Adrenal gland (tissue), 12 donors: ENCODE results near the gene CACNA1D. TPM values are rescaled to one million over a fixed set of nuclear protein-coding genes. Genes with fewer than 3 reads are reported as not detected.

Experiments
- DNase-seq, 7 donors: peaks; one replicate each; pipeline ENCODE4 v3.0.0-alpha.2; 2019 to 2020
- H3K27ac ChIP-seq, 5 donors: fragments of 200-600 bp; sonication (generic) in 4 of 5; 1 replicate in 3 of 5; 2 replicates in 2 of 5; pipeline versions ENCODE4 v1.5.1 to v1.8.0; 2016 to 2020; ENCODE audit warnings: mild to moderate bottlenecking in 1 of 5
- H3K27me3 ChIP-seq: fragments of 200-600 bp; 2 replicates; pipeline ENCODE4 v1.8.0; 2021
- H3K36me3 ChIP-seq, 2 donors: fragments of 200-600 bp; replicated peaks in 1 of 2; 1 replicate in 1 of 2; 2 replicates in 1 of 2; pipeline versions ENCODE4 v1.5.1 to v1.8.0; 2018 to 2022
- H3K4me1 ChIP-seq, 2 donors: fragments of 200-600 bp; replicated peaks in 1 of 2; 1 replicate in 1 of 2; 2 replicates in 1 of 2; pipeline versions ENCODE4 v1.5.1 to v1.8.0; 2018 to 2021
- H3K4me3 ChIP-seq, 4 donors: fragments of 200-600 bp; sonication (generic) in 3 of 4; one replicate each; pipeline ENCODE4 v1.5.1; 2016 to 2018
- H3K9me3 ChIP-seq, 3 donors: fragments of 200-600 bp; sonication (generic) in 1 of 3; replicated peaks in 1 of 3; 1 replicate in 2 of 3; 2 replicates in 1 of 3; pipeline versions ENCODE4 v1.5.1 to v1.8.0; 2016 to 2021
- POLR2A ChIP-seq, 2 donors: fragments of 450-650 bp; IDR thresholded peaks; one replicate each; pipeline ENCODE4 v1.6.1; 2017; ENCODE audit warnings: antibody characterized with exemption in 2 of 2, mild to moderate bottlenecking in 2 of 2, moderate library complexity in 1 of 2
- WGBS, 4 donors: extraction: QIAGEN DNeasy Blood & Tissue Kit in 2 of 4; methylation state at CpG; one replicate each; pipeline versions ENCODE4 v1.1.5 to v1.1.7; 2013 to 2017; 5-methylcytosine and 5-hydroxymethylcytosine counted together
- intact Hi-C, 2 donors: fragments of 100-400 bp; cut with DNase I; formaldehyde crosslinking; loops; one replicate each; pipeline versions ENCODE4 v1.14.1 to v1.15.0; 2022 to 2023
- polyA plus RNA-seq, 3 donors: library from polyadenylated mRNA; stranded (reverse); fragments of 200-250 nt in 2 of 3; fragments of 350-450 nt in 1 of 3; fragmentation: Illumina TruSeq in 1 of 3; extraction: RNeasy Lipid Tissue Mini Kit (QIAGEN cat#74804) in 1 of 3; gene quantifications; one replicate each; pipeline ENCODE4 v1.2.3, GENCODE V29; 2013 to 2014
- total RNA-seq, 9 donors: library from RNA; depleted of rRNA in 4 of 9; stranded (reverse); fragments of >200 nt in 4 of 9; fragments of 120-200 nt in 1 of 9; fragmentation: NEBNext Ultra II Directional in 1 of 9; extraction: Animal tissue kit (Norgen Biotek cat#: 25700) in 1 of 9; gene quantifications; one replicate each; pipeline versions ENCODE4 v1.1.0 to v1.2.4, GENCODE V29; 2013 to 2023
- TF ChIP-seq, protein P1 (sequence below), 6 experiments: fragments of 450-650 bp in 4 of 6; fragments of 200-600 bp in 2 of 6; sonication (generic) in 1 of 6; IDR thresholded peaks; 1 replicate in 5 of 6; 2 replicates in 1 of 6; pipeline versions ENCODE4 v1.5.1 to v1.8.0; 2016 to 2021; ENCODE audit warnings: antibody characterized with exemption in 6 of 6, mild to moderate bottlenecking in 2 of 6, moderate library complexity in 1 of 6
- donor health status: healthy with polysubstance abuse.
- donor health status: Bipolar disorder and iron deficiency.
- donor health status: DM: yes; HTN: yes; CAD: no.
- donor health status: DM: no; HTN: no; CAD: no.
- donor health status: DM: no; HTN: no; CAD: no.
- donor health status: DM: yes; HTN: yes; CAD: no.

CACNA1D gene
- total and polyA plus RNA-seq, 12 donors: 25.8 to 111 (median 63.0) TPM

DNA sequence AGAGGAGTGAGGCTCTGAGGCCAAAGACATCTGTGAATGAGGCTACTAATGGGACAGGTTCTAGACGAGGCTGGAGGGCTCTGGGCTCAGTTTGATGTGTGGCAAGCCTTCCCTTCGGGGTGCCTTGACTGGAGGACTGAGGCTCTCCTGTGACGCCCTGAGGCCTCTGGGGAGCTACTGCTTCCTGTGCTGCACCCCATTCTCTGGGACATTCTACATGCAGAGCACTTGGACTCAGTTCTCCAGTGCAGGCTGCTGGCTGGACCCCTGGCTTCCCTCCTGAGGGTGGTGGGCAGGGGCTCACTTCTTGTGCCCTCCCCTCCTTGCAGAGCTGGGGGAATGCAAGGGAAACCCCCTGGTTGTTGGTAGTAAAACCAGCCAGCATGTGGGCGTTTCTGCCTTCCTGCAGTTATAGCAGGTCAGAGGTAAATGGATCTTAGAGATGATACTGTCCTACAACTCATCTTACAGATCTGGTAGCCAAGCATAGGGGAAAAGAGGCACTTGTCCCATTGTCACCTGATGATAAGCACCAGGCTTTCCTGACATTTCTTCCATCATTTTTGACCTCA, 218.5 kb downstream of the CACNA1D start:
- DNase-seq: peak in 1 of 7 donors; percentile 8
- intact Hi-C loops: loop anchor here in 1 of 2 donors (10.0 kb wide), 2 partner anchors 418 to 488 kb away; no protein-coding TSS in a partner anchor
- Histone ChIP-seq H3K27ac (no peak overlapping the region), H3K36me3 (no peaks in the 10 kb centered on the region), H3K4me3 (no peak overlapping the region), H3K9me3 (no peaks in the 10 kb centered on the region), H3K27me3 (no peaks in the 10 kb centered on the region), H3K4me1 (peaks cover 0 to 38% of the 10 kb centered on the region in 2 donors)
- TF ChIP-seq, protein P1, sequence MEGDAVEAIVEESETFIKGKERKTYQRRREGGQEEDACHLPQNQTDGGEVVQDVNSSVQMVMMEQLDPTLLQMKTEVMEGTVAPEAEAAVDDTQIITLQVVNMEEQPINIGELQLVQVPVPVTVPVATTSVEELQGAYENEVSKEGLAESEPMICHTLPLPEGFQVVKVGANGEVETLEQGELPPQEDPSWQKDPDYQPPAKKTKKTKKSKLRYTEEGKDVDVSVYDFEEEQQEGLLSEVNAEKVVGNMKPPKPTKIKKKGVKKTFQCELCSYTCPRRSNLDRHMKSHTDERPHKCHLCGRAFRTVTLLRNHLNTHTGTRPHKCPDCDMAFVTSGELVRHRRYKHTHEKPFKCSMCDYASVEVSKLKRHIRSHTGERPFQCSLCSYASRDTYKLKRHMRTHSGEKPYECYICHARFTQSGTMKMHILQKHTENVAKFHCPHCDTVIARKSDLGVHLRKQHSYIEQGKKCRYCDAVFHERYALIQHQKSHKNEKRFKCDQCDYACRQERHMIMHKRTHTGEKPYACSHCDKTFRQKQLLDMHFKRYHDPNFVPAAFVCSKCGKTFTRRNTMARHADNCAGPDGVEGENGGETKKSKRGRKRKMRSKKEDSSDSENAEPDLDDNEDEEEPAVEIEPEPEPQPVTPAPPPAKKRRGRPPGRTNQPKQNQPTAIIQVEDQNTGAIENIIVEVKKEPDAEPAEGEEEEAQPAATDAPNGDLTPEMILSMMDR (IDR thresholded peaks at IDR 0.05): no peak
- TF ChIP-seq POLR2A (IDR thresholded peaks at IDR 0.05): no peak
- 80 to 88% (median 85%) methylated on average over 3 to 4 of the region's 4 CpGs for WGBS, 4 donors

- Histone ChIP-seq H3K4me3 (no peak overlapping the region), H3K9me3 (no peaks in the 10 kb centered on the region), H3K27me3 (no peaks in the 10 kb centered on the region), H3K4me1 (peaks cover 0 to 38% of the 10 kb centered on the region in 2 donors), H3K36me3 (no peaks in the 10 kb centered on the region), H3K27ac (no peak overlapping the region)
- 60 to 100% (median 89%) methylated on average over 1 to 2 of the region's 2 CpGs for WGBS, 4 donors
- intact Hi-C loops: loop anchor here in 1 of 2 donors (10.0 kb wide), 2 partner anchors 419 to 489 kb away; no protein-coding TSS in a partner anchor
- TF ChIP-seq, protein P1 (IDR thresholded peaks at IDR 0.05): no peak
- no peak for TF ChIP-seq POLR2A (IDR thresholded peaks at IDR 0.05)
- peak in 2 of 7 donors; percentile 19 to 35 for DNase-seq
These were observed 219.2 kb downstream of the CACNA1D start for GRCh38 chr3:53713626-53714025.

DNA sequence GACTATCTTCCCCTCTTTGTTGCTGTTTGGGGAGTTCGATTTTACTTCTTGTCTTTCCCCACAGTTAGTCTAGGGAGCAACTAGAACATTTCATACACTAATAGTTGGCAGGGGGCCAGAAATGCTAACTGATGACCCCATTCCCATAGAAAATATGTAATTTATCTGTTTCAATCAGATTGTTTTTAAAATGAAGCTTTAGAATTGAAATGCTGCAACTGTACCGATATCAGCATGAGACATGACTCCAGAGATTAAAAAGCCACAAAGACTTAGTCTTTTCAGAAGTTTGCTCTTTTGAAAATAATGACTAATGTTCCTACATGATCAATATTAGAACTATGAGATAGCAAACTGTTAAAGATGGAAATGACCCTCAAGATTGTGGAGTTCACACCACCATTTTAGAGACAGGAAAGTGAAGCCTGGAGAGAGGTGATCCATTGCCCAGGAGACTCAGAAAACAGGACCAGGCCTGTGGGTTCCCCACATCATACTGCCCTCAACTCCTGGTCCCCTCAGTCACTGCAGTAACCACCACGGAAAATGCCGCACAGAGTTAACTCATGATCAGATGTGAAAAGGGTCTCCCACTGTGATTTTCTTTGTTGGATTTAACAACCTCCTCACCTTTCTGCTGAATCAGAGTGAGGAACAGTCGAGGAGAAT, 221.5 kb downstream of the CACNA1D start:
- Histone ChIP-seq H3K36me3 (no peaks in the 10 kb centered on the region), H3K27me3 (no peaks in the 10 kb centered on the region), H3K4me3 (no peak overlapping the region), H3K4me1 (peaks cover 0 to 32% of the 10 kb centered on the region in 2 donors), H3K9me3 (no peaks in the 10 kb centered on the region), H3K27ac (no peak overlapping the region)
- TF ChIP-seq, protein P1 (IDR thresholded peaks at IDR 0.05): no peak
- TF ChIP-seq POLR2A (IDR thresholded peaks at IDR 0.05): no peak
- intact Hi-C loops: loop anchor here in 1 of 2 donors (10.0 kb wide), 2 partner anchors 421 to 491 kb away; no protein-coding TSS in a partner anchor
- WGBS, 4 donors: 71 to 75% (median 73%) methylated on average over 5 of the region's 5 CpGs
- peak in 1 of 7 donors; percentile 16 for DNase-seq

DNA sequence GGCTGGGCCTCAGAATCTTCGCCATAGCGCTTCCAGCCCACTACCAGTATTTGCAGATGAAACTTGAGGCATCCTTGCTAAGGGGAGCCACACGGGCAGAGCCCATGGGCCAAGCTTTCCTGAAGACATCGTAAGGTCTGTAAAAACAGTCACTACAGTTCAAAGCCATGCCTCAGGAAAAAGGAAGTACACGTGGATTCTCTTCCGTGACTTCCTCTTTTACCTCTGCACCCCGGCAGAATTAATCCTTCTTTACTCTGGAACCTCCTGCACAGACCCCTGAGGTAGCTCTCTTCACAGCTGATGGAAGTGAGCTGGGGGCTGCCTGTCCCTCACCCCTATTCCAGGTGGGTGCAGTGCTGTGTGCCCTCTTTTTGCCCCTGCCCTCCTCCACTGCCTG, 222.6 kb downstream of the CACNA1D start:
- H3K36me3 ChIP-seq: no peaks in the 10 kb centered on the region
- 66 to 82% (median 79%) methylated on average over 7 of the region's 7 CpGs for WGBS, 4 donors
- H3K9me3 ChIP-seq: no peaks in the 10 kb centered on the region
- DNase-seq: peak in 1 of 7 donors; percentile 2
- no peak overlapping the region for H3K27ac ChIP-seq
- peaks cover 0 to 33% of the 10 kb centered on the region in 2 donors for H3K4me1 ChIP-seq
- H3K4me3 ChIP-seq: no peak overlapping the region
- no peaks in the 10 kb centered on the region for H3K27me3 ChIP-seq
- intact Hi-C loops: loop anchor here in 1 of 2 donors (10.0 kb wide), 2 partner anchors 422 to 492 kb away; no protein-coding TSS in a partner anchor
- TF ChIP-seq, protein P1 (IDR thresholded peaks at IDR 0.05): no peak
- TF ChIP-seq POLR2A (IDR thresholded peaks at IDR 0.05): no peak
